ENCODE data around the gene KCNJ5.
A peak's percentile ranks its signal among the peaks of the same experiment; 100 is the strongest.

The KCNJ5 gene

GRCh38 chr11:128924510-128925249, 33.5 kb downstream of the KCNJ5 start:
- intact Hi-C loops (cut with DNase I), result no loop called here
- no peak for DNase-seq

GRCh38 chr11:128925250-128925600, 34.1 kb downstream of the KCNJ5 start:
- intact Hi-C loops (cut with DNase I), result no loop called here
- DNase-seq, result no peak

DNA sequence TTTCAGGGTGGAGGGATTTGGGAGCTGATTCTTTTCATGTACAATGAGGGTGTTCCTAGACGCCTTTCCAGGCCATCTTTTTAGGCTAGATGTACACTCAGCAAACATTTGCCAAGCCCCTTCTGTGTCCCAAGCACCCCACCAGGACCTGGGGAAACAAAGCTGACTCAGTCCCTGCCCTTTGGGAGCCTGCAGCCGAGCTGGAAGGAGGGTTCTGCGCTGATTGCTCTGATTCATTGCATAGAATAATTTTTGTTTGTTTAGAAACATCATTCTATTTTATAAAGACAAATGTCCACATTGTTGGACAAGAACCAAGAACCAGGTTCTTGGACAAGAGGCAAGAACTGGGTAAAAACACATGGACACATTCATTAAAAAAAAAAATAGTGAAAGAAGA, 34.8 kb downstream of the KCNJ5 start:
- DNase-seq, result no peak

DNA sequence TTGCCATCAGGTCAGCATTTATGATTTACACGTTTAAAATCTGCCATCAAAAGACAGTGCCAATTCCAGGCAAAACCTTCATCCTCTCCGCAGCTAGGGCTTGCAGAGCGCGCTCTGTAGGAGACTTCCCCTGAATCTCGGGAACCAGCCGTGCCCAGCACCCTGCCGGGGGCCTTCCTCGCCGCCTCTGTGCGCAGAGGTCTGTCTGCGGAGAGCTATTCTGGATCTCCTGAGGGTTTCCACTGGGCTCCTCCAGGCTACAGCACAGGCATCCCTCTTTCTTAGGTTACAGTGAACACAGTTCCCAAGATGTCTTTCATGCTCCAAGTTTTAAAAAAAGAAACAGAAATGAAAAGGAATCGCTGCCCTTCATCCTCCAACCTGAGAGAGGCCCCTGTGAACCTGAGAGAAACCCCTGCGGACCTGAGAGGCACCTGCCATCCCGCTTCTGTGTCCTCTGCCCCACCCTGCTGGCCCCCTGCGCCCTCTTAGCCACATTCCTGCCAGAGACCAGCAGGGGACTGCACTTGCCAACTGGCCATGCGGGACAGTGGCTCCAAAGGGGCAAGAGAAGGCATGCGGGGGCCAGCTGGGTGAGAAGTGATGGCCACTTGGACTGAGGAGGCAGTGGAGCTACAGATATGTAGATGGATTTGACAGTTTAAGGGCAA, 35.4 kb downstream of the KCNJ5 start:
- no peak for DNase-seq
- intact Hi-C loops (cut with DNase I), result no loop called here

More for the DNA sequence above, 34.8 kb downstream of the KCNJ5 start:
- intact Hi-C loops (cut with DNase I), result no loop called here

- DNase-seq, result no peak
- intact Hi-C loops (cut with DNase I), result no loop called here
These were observed 35.9 kb downstream of the KCNJ5 start for GRCh38 chr11:128927108-128927461.

DNA sequence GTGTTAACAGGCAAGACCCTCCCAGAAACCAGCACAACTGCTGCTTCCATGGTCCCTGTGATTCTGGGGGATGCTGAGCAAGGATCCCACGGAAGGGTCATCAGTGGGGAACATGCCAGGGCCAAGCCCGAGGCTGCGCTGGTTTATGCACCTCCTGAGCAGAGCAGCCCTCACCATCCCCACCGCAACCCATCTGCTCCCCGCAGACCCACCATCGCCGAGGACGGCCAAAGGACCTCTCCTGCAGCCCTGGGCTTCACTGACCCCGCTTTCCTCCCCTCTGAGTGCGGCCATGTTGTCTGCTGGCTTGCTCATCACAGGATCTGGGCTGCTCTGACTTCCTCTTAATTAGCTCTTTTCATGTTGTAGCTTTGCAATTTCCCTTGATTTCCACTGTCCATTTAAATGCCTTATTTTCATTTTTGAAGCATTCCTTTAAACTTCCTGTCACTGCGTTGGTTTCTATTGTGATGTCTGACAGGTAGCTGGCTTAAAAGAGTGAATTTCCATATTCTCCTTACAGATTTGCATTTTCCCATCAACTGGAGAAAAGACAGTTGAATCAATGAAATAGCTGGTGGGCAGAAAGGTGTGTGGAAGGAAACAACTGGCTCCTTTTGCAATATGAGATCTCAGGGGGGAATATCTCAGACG, 36.7 kb downstream of the KCNJ5 start:
- DNase-seq, result no peak
- intact Hi-C loops (cut with DNase I), result no loop called here

DNA sequence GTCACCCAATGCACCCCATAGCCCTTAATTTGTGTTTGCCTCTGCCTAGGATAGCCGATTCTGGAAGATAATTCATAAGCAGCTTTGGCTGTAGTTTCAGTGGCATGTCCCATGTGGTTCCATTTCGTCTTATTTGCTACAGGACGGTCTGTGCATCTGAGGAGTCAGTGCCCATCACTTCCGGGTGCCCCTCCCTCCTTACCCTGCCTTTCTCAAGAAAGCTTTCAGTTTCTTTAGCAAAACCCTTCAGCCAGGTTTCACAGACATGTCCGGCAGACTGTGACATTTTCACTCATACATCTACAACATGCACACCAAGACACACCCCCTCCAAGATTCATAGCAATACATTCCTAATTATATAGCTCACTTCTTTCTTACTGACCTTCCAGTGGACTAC, 37.2 kb downstream of the KCNJ5 start:
- DNase-seq, result no peak
- intact Hi-C loops (cut with DNase I), result no loop called here

- intact Hi-C loops (cut with DNase I), result no loop called here
- no peak for DNase-seq
These were observed 38.3 kb downstream of the KCNJ5 start for GRCh38 chr11:128929468-128929867.

- intact Hi-C loops (cut with DNase I), result no loop called here
- DNase-seq, result peak in 1 of 42 donors; percentile 11
These were observed 38.8 kb downstream of the KCNJ5 start for GRCh38 chr11:128929991-128930390.

GRCh38 chr11:128931066-128931465, 39.9 kb downstream of the KCNJ5 start:
- DNase-seq, result no peak
- intact Hi-C loops (cut with DNase I), result no loop called here

DNA sequence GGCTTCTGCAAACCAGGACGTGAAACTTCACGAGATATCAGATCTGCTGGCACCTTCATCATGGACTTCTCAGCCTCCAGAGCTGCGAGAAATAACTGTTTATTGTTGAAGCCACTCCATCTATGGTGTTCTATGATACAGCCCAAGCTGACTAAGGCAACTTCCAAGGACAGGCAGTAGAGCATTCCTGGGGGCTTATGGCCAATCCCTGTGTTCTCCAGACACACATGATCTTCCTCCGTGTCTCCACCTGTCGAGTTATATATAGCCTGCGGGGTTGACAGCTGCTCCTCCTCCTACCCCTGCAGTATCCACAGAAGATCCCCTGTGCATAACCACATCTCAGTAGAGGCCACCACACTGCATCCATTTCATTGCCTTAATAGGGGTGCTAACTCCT, 40.5 kb downstream of the KCNJ5 start:
- intact Hi-C loops (cut with DNase I), result no loop called here
- no peak for DNase-seq

DNA sequence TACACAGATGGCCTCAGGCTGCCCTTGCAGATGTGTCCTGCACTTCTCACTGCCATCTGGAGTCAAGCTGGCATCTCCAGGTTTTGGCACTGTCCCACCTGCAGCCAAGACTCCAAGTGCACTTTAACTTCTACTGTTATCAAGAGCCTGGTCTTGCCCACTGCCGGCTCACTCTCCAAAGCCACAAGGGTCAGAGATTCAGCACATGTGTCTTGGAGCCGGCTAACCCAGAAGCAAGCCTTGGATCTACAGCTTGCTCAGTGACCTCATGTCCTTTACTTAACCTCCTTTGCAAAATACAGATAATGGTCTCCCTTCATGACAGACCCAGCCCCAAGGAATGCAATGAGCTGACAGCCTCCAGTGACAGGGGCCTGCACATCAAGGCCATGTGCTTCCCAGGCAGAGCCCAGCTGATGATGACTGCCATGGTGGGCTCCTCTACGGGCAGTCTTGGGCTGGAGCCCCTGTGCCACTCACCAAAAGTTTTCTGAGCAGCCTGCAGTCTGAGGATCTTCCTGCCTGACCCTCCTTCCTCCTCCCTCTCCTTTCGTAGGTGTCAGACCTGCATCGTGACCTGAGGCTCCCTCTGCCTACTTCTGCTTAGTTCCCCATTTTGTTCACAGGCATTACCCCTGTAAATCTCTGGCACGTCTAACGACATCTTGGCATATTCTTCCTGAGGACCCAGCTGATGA, 42.5 kb downstream of the KCNJ5 start:
- no peak for DNase-seq
- intact Hi-C loops (cut with DNase I), result no loop called here

- DNase-seq, result no peak
- intact Hi-C loops (cut with DNase I), result no loop called here
These were observed 43.2 kb downstream of the KCNJ5 start for GRCh38 chr11:128934351-128934750.

GRCh38 chr11:128934926-128935325, 43.8 kb downstream of the KCNJ5 start:
- intact Hi-C loops (cut with DNase I), result no loop called here
- no peak for DNase-seq

- intact Hi-C loops (cut with DNase I), result no loop called here
- peak in 1 of 42 donors; percentile 14 for DNase-seq
These were observed 45.6 kb downstream of the KCNJ5 start for GRCh38 chr11:128936606-128937251.

DNA sequence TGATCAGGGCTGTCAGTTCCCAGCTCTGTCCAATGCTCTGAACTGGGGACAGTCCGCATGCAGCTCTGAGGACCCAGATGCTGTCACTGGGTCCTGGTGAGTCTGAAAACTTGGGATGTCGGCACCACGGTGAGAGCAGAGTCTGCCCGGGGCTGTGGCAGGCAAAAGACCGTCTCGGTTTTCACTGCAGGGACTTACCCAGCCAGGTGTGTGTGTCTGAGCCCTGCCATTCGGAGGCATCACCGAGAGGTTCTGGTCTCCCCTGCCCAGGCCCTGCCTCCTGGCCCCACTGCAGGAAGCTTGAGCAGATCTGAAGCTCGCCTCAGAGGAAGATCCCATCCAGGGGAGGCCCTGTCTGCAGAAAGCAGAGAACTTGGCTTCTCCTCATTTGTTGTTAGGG, 46.3 kb downstream of the KCNJ5 start:
- intact Hi-C loops (cut with DNase I), result no loop called here
- DNase-seq, result no peak

DNA sequence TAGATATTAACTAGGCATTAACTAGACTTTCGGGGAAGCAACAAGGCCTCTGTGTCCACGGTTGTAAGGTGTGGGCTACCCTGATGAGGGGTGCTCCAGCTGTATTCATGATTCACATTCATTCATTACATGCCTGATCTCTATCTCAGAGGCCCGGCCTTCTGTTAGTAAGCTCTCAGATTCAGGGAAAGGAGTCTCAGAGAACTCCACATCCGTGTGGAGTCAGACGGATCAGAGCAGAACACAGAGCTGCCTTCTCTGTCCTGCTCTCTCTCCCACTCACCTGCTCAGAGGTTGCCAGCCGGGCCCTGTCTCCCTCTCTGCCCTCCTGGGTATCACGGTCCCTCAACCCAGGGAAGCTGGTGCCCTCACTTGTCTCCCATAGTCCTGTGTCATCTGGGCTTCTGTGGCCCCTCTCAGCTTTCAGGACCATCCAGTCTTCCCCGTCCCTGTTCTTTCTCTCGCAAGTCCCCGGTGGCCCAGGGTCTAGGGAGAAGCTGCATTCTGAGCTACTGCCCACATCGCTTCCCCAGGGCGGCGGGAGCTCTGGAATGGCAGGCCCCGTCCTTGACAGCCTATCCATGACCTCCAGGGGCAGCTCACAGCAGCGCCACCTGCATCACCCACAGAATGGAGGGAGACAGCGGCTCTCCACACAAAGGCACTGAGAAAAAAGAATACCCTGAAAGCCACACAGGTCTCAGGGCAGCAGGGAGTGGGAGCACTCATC, 47.2 kb downstream of the KCNJ5 start:
- intact Hi-C loops (cut with DNase I), result no loop called here
- no peak for DNase-seq

DNA sequence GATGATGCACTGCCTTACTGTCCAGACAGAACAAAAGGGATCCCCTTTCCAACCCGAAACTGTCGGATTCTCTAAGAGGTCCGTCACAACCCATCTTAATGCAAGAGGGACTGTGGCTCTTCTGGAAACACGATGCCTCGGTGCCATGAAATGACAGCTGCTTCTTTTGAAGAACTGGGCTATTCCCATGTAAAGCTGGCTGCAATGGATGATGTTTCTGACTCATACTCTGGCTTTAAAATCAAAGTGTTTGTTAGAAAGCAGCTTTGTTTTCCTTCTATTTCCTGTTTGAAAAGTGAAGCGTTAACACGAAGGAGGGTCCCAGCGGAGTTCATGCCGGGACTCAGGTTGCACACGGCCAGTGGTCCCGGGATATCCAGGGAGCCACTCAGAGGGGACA, 48.4 kb downstream of the KCNJ5 start:
- DNase-seq, result no peak
- intact Hi-C loops (cut with DNase I), result no loop called here

GRCh38 chr11:128940156-128940555, 49.0 kb downstream of the KCNJ5 start:
- no peak for DNase-seq
- intact Hi-C loops (cut with DNase I), result no loop called here
